Liver (tissue), 9 donors: ENCODE data around the gene IL3. TPM values are rescaled to one million over a fixed set of nuclear protein-coding genes. Genes with fewer than 3 reads are reported as not detected.

Experiments
- DNase-seq: peaks from one replicate; pipeline ENCODE4 v3.0.0-alpha.2; 2017; ENCODE audit warnings: low spot score
- H3K27ac ChIP-seq, 2 donors: one replicate each; pipeline ENCODE4 v1.7.0; 2013; ENCODE audit warnings: inconsistent platforms in 2 of 2, low read length in 2 of 2, control low read depth in 1 of 2, low read depth in 1 of 2, mild to moderate bottlenecking in 1 of 2
- H3K27me3 ChIP-seq, 4 donors: one replicate each; pipeline versions ENCODE4 v1.6.1 to v1.7.0; 2013; ENCODE audit warnings: low read length in 3 of 4, inconsistent platforms in 1 of 4, mild to moderate bottlenecking in 1 of 4, moderate library complexity in 1 of 4; ENCODE audit not compliant: control insufficient read depth in 4 of 4, insufficient read depth in 4 of 4
- H3K36me3 ChIP-seq, 4 donors: one replicate each; pipeline versions ENCODE4 v1.6.1 to v1.7.0; 2013; ENCODE audit warnings: low read length in 3 of 4, mild to moderate bottlenecking in 3 of 4, low read depth in 1 of 4, moderate library complexity in 1 of 4; ENCODE audit not compliant: control insufficient read depth in 4 of 4, insufficient read depth in 3 of 4
- H3K4me1 ChIP-seq, 4 donors: one replicate each; pipeline versions ENCODE4 v1.6.1 to v1.7.0; 2013; ENCODE audit warnings: low read length in 3 of 4, mild to moderate bottlenecking in 3 of 4, moderate library complexity in 1 of 4; ENCODE audit not compliant: control insufficient read depth in 4 of 4, insufficient read depth in 4 of 4
- H3K4me3 ChIP-seq, 3 donors: one replicate each; pipeline versions ENCODE4 v1.6.1 to v1.7.0; 2013; ENCODE audit warnings: low read length in 3 of 3, control low read depth in 1 of 3, low read depth in 1 of 3, mild to moderate bottlenecking in 1 of 3
- H3K9ac ChIP-seq, 2 donors: one replicate each; pipeline ENCODE4 v1.7.0; 2013; ENCODE audit warnings: low read length in 2 of 2, mild to moderate bottlenecking in 2 of 2, moderate library complexity in 2 of 2, control low read depth in 1 of 2, low read depth in 1 of 2
- H3K9me3 ChIP-seq, 4 donors: one replicate each; pipeline versions ENCODE4 v1.6.1 to v1.7.0; 2013; ENCODE audit warnings: low read length in 3 of 4; ENCODE audit not compliant: control insufficient read depth in 4 of 4
- EGR1 ChIP-seq, 2 donors: IDR thresholded peaks; 2 replicates each; pipeline ENCODE4 v1.6.1; 2016 to 2018; ENCODE audit warnings: antibody characterized with exemption in 2 of 2, low read depth in 2 of 2
- FOXA1 ChIP-seq: IDR thresholded peaks from 2 replicates; pipeline ENCODE4 v1.6.1; 2016; ENCODE audit warnings: antibody characterized with exemption
- FOXA2 ChIP-seq: IDR thresholded peaks from 2 replicates; pipeline ENCODE4 v1.6.1; 2016; ENCODE audit warnings: antibody characterized with exemption
- HNF4A ChIP-seq, 2 donors: conservative IDR thresholded peaks; 2 replicates each; pipeline ENCODE4 v1.6.1; 2016; ENCODE audit warnings: antibody characterized with exemption in 2 of 2, mild to moderate bottlenecking in 2 of 2
- HNF4G ChIP-seq: IDR thresholded peaks from 2 replicates; pipeline ENCODE4 v1.6.1; 2016; ENCODE audit warnings: antibody characterized with exemption
- JUND ChIP-seq, 2 donors: IDR thresholded peaks; 2 replicates each; pipeline ENCODE4 v1.6.1; 2016; ENCODE audit warnings: antibody characterized with exemption in 2 of 2
- NR2F2 ChIP-seq: IDR thresholded peaks from 2 replicates; pipeline ENCODE4 v1.6.1; 2016; ENCODE audit warnings: antibody characterized with exemption
- RAD21 ChIP-seq, 2 donors: IDR thresholded peaks; 2 replicates each; pipeline ENCODE4 v1.6.1; 2016; ENCODE audit warnings: antibody characterized with exemption in 2 of 2, mild to moderate bottlenecking in 2 of 2
- SP1 ChIP-seq: IDR thresholded peaks from 2 replicates; pipeline ENCODE4 v1.6.1; 2018; ENCODE audit warnings: antibody characterized with exemption, mild to moderate bottlenecking
- TAF1 ChIP-seq: conservative IDR thresholded peaks from 2 replicates; pipeline ENCODE4 v1.6.1; 2016; ENCODE audit warnings: antibody characterized with exemption, mild to moderate bottlenecking
- YY1 ChIP-seq: IDR thresholded peaks from 2 replicates; pipeline ENCODE4 v1.6.1; 2016; ENCODE audit warnings: antibody characterized with exemption, mild to moderate bottlenecking
- WGBS: extraction: QIAGEN DNeasy Blood & Tissue Kit; methylation state at CpG from one replicate; pipeline ENCODE4 v1.1.7; 2013; 5-methylcytosine and 5-hydroxymethylcytosine counted together
- polyA plus RNA-seq, 2 donors: library from polyadenylated mRNA; stranded (reverse) in 1 of 2; unstranded in 1 of 2; fragments of 200-250 nt in 1 of 2; fragments of >200 nt in 1 of 2; fragmentation: Nextera tagmentation in 1 of 2; extraction: Ambion mirVana in 1 of 2; gene quantifications; one replicate each; pipeline versions ENCODE4 v1.2.1 to v1.2.3, GENCODE V29; 2013 to 2015
- total RNA-seq, 2 donors: library from RNA; depleted of rRNA; stranded (reverse); fragments of >200 nt; gene quantifications; one replicate each; pipeline ENCODE4 v1.2.3, GENCODE V29; 2014
- TF ChIP-seq, protein P1 (sequence below): IDR thresholded peaks from 2 replicates; pipeline ENCODE4 v1.6.1; 2016; ENCODE audit warnings: antibody characterized with exemption
- TF ChIP-seq, protein P2 (sequence below): fragments of 150-350 bp; IDR thresholded peaks from 2 replicates; pipeline ENCODE4 v1.5.1; 2017; ENCODE audit warnings: improper control_type of control experiment, low read depth, low read length; ENCODE audit not compliant: missing input control
- TF ChIP-seq, protein P3 (sequence below): IDR thresholded peaks from 2 replicates; pipeline ENCODE4 v1.6.1; 2016; ENCODE audit warnings: antibody characterized with exemption
- TF ChIP-seq, protein P4 (sequence below): IDR thresholded peaks from 2 replicates; pipeline ENCODE4 v1.6.1; 2016; ENCODE audit warnings: antibody characterized with exemption, mild to moderate bottlenecking
- TF ChIP-seq, protein P5 (sequence below): IDR thresholded peaks from 2 replicates; pipeline ENCODE4 v1.6.1; 2016; ENCODE audit warnings: antibody characterized with exemption
- donor health status: healthy.
- donor health status: healthy.
- donor health status: healthy.
- donor health status: healthy.
- donor health status: healthy.

The IL3 gene
- total and polyA plus RNA-seq, 4 donors = not detected

DNA sequence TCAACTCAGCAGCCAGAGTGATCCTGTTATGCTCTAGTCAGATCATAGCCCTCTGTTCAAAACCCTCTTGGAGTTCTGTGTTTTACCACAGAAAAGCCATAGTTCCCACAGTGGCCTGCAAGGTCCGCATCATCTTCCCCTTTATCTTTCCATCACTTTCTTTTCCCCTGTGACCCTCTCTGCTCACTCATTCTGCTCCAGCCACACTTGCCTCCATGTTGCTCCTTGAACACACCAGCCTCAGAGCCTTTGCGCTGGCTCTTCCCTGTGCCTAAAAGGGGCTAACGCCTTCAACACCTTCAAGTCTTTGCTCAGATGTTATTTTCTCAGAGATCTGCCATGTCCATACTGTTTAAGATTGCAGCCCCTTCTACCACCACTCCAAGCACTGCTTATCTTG lies 39.5 kb downstream of the IL3 start (continued):
- TF ChIP-seq SP1 = no peak

DNA sequence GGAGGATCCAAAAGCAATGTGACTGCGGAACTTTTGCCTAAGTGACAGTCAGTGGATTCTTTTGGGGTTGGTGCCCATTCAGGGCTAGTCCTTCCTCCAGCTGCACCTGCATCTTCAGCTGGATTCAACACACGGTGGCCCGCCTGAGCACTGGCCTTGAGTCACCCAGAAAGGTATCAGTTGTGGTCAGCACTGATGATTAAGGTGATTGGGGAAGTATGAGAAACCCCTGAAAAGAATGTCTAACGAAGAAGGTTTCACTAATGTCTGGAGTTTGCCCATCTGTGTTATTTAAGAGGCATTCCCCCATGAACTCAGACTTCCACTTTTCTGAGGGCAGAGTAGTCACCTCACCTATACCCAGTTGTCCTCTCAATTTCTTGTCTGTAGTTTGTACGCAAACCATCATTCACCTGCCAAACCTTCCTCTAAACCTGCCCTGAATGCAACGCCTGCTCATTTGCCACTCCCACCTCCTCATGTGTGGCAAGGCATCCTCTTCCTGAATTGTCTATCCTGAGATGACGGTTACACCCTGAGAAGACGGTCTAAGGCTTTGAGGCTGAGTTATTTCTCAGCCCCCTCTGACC lies 40.3 kb downstream of the IL3 start:
- no peak for TF ChIP-seq RAD21 (IDR thresholded peaks at IDR 0.05)
- TF ChIP-seq, protein P1, sequence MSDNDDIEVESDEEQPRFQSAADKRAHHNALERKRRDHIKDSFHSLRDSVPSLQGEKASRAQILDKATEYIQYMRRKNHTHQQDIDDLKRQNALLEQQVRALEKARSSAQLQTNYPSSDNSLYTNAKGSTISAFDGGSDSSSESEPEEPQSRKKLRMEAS = no peak
- no peak for TF ChIP-seq JUND (IDR thresholded peaks at IDR 0.05)
- TF ChIP-seq SP1 = no peak
- TF ChIP-seq, protein P2, sequence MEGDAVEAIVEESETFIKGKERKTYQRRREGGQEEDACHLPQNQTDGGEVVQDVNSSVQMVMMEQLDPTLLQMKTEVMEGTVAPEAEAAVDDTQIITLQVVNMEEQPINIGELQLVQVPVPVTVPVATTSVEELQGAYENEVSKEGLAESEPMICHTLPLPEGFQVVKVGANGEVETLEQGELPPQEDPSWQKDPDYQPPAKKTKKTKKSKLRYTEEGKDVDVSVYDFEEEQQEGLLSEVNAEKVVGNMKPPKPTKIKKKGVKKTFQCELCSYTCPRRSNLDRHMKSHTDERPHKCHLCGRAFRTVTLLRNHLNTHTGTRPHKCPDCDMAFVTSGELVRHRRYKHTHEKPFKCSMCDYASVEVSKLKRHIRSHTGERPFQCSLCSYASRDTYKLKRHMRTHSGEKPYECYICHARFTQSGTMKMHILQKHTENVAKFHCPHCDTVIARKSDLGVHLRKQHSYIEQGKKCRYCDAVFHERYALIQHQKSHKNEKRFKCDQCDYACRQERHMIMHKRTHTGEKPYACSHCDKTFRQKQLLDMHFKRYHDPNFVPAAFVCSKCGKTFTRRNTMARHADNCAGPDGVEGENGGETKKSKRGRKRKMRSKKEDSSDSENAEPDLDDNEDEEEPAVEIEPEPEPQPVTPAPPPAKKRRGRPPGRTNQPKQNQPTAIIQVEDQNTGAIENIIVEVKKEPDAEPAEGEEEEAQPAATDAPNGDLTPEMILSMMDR = no peak
- TF ChIP-seq HNF4G = no peak
- TF ChIP-seq, protein P3, sequence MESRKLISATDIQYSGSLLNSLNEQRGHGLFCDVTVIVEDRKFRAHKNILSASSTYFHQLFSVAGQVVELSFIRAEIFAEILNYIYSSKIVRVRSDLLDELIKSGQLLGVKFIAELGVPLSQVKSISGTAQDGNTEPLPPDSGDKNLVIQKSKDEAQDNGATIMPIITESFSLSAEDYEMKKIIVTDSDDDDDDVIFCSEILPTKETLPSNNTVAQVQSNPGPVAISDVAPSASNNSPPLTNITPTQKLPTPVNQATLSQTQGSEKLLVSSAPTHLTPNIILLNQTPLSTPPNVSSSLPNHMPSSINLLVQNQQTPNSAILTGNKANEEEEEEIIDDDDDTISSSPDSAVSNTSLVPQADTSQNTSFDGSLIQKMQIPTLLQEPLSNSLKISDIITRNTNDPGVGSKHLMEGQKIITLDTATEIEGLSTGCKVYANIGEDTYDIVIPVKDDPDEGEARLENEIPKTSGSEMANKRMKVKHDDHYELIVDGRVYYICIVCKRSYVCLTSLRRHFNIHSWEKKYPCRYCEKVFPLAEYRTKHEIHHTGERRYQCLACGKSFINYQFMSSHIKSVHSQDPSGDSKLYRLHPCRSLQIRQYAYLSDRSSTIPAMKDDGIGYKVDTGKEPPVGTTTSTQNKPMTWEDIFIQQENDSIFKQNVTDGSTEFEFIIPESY = no peak
- TF ChIP-seq HNF4A (conservative IDR thresholded peaks at IDR 0.05) = no peak
- TF ChIP-seq NR2F2 = no peak
- TF ChIP-seq FOXA1 = no peak
- no peak for TF ChIP-seq YY1
- Histone ChIP-seq H3K9ac (no peak overlapping the region), H3K4me1 (peaks cover 0 to 6% (median 0%) of the 10 kb centered on the region in 4 donors), H3K27ac (no peak overlapping the region), H3K36me3 (no peaks in the 10 kb centered on the region), H3K27me3 (no peaks in the 10 kb centered on the region), H3K9me3 (no peaks in the 10 kb centered on the region), H3K4me3 (no peak overlapping the region)
- no peak for DNase-seq
- WGBS = 80% methylated on average over 8 of the region's 8 CpGs

DNA sequence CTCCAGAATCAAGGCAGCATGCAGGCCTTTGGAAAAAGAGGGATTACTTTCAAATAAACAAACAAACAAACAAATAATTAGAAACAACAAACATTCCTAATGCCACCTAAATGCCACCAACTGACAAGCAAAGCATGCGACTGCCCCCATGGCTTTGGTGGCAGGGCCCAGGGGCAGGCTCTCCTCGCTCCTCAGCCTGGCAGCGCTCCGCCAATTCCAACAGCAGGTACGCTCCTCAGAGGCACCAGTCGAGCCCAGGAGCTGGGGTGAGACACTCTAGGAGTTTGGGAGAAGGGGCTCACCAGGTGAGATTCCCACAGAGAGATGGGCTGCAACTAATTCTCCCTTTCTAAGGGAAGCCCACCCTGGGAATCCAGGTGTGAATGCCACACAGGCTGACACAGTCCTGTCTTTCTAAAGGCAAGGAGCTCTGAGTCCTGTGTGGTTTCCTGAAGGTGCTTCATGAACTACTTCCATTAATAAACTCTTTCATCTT lies 41.0 kb downstream of the IL3 start:
- no peak overlapping the region for H3K4me3 ChIP-seq
- no peak for DNase-seq
- H3K36me3 ChIP-seq = no peaks in the 10 kb centered on the region
- H3K27ac ChIP-seq = no peak overlapping the region
- no peak overlapping the region for H3K9ac ChIP-seq
- H3K27me3 ChIP-seq = no peaks in the 10 kb centered on the region
- peaks cover 0 to 6% (median 0%) of the 10 kb centered on the region in 4 donors for H3K4me1 ChIP-seq
- WGBS = 96% methylated on average over 6 of the region's 6 CpGs
- no peaks in the 10 kb centered on the region for H3K9me3 ChIP-seq
- TF ChIP-seq RAD21 (IDR thresholded peaks at IDR 0.05) (no peak), TAF1 (no peak), HNF4G (no peak), EGR1 (IDR thresholded peaks at IDR 0.05; ENCODE audit: low read depth in 2 of 2) (no peak), HNF4A (conservative IDR thresholded peaks at IDR 0.05) (no peak), YY1 (no peak), FOXA2 (no peak), JUND (IDR thresholded peaks at IDR 0.05) (no peak)
- TF ChIP-seq, protein P3 = no peak
- TF ChIP-seq, protein P4, sequence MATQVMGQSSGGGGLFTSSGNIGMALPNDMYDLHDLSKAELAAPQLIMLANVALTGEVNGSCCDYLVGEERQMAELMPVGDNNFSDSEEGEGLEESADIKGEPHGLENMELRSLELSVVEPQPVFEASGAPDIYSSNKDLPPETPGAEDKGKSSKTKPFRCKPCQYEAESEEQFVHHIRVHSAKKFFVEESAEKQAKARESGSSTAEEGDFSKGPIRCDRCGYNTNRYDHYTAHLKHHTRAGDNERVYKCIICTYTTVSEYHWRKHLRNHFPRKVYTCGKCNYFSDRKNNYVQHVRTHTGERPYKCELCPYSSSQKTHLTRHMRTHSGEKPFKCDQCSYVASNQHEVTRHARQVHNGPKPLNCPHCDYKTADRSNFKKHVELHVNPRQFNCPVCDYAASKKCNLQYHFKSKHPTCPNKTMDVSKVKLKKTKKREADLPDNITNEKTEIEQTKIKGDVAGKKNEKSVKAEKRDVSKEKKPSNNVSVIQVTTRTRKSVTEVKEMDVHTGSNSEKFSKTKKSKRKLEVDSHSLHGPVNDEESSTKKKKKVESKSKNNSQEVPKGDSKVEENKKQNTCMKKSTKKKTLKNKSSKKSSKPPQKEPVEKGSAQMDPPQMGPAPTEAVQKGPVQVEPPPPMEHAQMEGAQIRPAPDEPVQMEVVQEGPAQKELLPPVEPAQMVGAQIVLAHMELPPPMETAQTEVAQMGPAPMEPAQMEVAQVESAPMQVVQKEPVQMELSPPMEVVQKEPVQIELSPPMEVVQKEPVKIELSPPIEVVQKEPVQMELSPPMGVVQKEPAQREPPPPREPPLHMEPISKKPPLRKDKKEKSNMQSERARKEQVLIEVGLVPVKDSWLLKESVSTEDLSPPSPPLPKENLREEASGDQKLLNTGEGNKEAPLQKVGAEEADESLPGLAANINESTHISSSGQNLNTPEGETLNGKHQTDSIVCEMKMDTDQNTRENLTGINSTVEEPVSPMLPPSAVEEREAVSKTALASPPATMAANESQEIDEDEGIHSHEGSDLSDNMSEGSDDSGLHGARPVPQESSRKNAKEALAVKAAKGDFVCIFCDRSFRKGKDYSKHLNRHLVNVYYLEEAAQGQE = no peak
- TF ChIP-seq, protein P1 = no peak
- TF ChIP-seq, protein P5, sequence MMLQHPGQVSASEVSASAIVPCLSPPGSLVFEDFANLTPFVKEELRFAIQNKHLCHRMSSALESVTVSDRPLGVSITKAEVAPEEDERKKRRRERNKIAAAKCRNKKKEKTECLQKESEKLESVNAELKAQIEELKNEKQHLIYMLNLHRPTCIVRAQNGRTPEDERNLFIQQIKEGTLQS = no peak
- TF ChIP-seq, protein P2 = no peak
